HTR-8/SVneo (cell line): ENCODE data around the gene VAV2.
"Not testable (repeated sequence)": the region's sequence is repeated elsewhere in the genome, so short reads cannot be mapped to it uniquely, and the experiment has no call there.

ENCODE experiments used
- DNase-seq: peaks from one replicate; pipeline ENCODE4 v3.0.0; 2011; ENCODE audit warnings: low spot score, mixed read lengths; ENCODE audit not compliant: insufficient read length
- FAIRE-seq: peaks from 2 replicates; lab custom pipeline; 2011; peaks lifted over from hg19 to GRCh38; lab: Jason Lieb, UNC

The VAV2 gene

GRCh38 chr9:133997584-133997983 lies 5.5 kb upstream of the VAV2 start:
- FAIRE-seq = no peak
- DNase-seq = no peak

DNA sequence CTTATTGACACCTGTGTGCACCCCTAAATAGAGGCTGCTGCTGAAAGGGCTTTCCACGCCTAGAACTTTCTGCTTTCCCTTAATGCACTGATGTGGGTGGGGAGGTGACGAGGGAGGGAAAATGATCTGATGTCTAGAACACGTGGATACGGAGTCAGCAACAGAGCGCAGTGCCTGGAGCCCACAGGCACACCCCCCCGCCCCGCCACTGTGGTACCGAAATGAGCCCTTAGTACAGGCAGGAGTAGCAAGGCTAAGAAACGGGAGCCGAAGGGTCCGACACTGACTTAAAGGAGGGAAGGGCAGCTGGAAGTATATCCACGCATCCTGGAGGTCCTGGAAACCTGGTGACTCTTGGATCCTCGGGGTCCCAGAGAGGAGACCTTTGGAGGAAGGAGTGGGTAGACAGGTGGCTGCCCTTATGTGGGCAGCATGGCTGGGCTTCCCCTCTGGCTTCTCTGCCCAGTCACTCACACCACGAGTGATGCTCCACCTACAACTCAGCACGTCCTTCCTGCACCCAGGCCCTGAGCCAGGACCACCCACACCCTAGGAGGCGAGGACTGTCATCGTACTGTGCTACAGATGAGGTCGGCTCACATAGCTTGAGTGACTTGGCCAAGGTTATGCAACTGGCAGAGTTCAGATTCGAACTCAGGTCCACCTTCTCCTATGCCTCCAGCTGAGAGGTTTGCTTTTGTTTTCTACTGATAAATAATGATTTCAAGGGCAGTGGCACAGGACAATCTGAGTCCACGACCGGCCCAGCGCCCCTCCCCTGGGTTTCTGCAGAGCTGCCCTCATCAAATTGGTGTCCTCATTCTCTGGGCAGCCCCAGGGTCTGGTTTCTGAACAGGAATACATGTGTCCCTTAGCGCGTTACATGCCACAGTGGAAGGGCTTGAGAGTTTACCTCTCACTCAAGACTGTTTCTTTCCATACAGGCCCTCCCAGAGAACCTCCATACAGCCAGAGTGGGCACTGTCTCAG lies 4.7 kb upstream of the VAV2 start:
- no peak for FAIRE-seq
- DNase-seq = no peak

DNA sequence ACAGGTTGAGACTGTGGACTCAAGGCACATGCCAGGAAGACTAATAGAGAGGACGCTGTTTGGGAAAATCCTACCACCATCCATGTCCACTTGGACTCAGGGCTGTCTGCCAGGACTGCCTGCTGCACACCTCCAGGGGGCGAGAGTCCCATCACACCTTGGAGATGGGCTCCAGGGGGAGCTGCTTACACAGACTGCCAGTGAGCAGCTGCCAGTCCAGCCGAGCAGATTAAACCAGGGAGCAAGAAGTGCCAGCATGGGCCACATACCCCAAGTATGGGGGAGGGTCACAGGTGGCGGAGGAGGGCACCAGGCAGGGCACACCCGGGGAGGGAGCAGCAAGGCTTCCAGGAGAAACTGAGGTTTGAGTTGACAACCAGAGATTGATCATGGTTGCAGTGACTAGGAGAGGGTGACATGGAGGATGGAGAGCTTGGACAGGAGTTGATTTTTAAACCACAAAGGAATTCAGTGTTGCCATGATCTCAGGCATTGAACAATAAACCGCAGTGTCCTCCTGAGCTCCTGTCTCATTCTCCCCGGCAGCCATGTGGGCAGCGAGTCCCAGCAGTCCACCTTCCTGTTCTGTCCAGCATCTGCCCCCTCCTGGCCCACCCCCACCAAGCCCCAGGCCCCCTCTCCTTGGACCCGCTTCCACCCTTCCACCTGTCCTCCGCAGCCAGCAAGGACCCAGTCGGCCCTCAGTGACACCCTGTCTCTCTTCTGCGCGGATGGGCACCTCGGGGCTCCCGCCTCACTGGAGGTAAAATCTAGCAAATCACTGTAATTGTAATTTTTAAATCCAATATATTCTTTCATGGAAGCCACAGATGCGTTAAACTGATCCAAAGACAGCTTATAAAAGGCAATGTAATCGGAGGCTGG lies 3.1 kb upstream of the VAV2 start:
- FAIRE-seq (no peak), DNase-seq (no peak)

GRCh38 chr9:133994353-133995011 lies 2.4 kb upstream of the VAV2 start:
- peak; percentile 76 for FAIRE-seq

DNA sequence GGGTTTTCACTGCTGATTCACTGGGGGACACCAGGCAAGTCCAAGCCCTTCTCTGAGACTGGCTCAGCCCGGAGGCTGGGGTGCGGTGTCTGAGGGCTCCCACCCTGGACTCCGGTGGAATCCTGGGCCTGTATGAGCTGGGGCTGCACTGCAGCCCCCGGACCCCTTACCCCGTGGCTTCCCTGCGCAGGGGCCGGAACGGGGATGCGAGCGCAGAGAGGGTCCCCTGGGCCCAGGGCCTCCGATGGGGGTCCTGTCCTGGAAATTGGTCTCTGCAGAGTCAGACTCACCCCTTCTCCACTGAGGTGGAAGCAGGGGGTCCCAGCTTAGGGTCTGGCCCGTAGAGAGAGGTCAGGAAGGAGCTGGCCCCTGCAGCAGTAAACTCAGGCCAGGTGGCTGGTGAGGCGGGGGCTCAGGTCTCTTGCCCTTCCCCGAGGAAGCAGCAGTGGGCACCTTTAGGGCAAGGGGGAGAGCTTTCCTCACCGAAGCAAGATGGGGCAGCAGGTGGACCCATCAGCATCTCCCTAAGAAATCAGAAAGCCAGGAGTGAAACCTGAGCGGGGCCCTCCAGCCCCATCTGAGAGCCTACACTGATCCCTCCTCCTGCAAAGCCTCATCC lies 1.6 kb upstream of the VAV2 start:
- DNase-seq (no peak), FAIRE-seq (no peak)

More at GRCh38 chr9:133994353-133995011, 2.4 kb upstream of the VAV2 start:
- peak; percentile 75 for DNase-seq

DNA sequence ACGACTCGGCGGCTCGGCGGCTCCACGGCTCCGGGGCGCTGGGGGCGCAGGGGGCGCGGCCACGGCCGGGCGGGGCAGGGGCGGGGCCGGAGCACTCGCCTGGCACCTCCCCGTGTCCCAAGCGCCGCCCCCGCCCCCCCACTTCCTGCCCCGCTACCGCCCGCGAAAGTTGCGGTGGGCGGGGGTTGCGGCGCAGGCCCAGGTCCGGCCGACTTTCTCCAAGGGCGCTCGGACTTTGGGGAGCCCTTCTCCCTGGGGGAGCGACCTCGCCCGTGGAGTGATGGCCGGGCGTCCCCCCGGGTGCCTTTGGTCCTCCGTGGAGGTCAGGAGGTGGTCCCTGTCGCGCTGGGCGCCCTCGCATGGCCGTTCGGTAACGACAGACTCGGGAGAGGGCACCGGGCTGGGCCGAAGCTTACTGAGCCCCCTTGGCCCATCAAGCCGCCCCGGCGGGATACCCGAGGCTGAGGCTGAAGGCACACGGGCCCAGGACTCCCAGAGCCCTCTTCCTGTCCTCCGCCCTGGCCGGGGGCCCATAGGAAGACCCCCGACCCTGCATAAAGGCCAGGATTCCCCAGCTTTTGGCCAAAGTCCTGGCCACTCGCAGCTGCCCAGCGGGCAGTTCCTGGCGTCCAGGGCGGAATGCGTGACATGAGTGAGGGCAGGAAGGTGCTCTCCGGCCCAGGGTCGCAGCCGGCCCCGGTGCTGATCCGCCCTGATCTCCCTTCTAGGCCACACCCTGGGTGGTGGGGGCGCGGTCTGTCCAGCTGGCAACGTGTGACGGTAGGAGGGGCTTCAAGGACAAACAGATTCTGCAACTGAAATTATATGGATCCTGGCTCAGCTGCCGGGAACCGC lies 883 bp upstream of the VAV2 start:
- FAIRE-seq (peak; percentile 57), DNase-seq (peak; percentile 67)

GRCh38 chr9:133991214-133991921 lies 756 bp downstream of the VAV2 start:
- no peak for DNase-seq
- FAIRE-seq = no peak

DNA sequence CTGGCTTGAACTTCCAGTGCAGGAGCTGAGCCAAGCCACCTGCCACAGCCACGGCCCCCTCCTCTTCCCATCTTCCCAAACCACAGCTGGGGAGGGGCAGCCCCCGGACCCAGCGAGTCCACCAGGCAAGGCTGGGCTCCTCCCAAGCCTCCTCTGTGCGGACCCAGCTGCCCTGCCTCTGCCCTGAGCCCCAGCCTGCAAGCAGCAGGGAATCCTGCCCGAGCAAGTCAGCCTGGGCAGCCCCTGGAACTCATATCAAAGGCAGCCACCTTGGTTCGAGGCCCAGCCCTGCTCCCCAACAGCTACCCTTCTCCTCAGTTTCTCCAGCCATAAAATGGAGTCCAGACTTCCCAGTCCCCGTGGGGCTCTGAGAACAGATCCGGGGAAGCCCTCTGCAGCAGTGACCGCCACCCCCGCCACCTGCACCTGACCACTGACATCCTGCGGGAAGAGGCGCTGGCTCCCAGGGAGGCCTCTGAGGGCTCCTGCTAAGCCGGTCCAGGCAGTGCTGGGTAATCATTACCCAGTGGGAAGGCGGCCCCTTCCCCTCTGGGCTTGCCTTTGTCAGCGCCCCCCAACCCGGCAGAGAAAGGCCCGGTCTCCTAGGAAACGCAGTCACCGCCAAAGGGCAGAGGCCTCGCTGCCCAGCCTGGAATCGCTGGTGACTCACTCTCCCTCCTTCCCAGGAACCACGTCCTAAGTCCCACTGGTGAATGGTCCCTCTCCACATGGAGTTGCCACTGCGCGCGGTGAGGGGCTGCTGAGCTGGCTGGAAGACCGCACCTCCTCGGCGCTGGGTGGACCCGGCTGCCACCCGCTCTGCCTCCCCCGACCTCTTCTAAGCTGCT lies 1.5 kb downstream of the VAV2 start:
- DNase-seq (peak; percentile 55), FAIRE-seq (no peak)

- no peak for FAIRE-seq
Observed at GRCh38 chr9:133989625-133990365, 2.3 kb downstream of the VAV2 start.

DNA sequence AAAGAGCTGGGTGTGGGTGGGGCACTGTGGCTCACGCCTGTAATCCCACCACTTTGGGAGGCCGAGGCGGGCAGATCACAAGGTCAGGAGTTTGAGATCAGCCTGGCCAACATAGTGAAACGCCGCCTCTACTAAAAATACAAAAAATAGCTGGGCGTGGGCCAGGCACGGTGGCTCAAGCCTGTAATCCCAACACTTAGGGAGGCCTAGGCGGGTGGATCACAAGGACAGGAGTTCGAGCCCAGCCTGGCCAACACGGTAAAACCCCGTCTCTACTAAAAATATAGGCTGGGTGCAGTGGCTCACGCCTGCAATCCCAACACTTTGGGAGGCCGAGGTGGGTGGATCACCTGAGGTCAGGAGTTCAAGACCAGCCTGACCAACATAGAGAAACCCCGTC lies 3.4 kb downstream of the VAV2 start:
- FAIRE-seq, DNase-seq: not testable (repeated sequence)

More at GRCh38 chr9:133989625-133990365, 2.3 kb downstream of the VAV2 start:
- DNase-seq = no peak

- DNase-seq = no peak
- no peak for FAIRE-seq
Observed at GRCh38 chr9:133987946-133988665, 4.0 kb downstream of the VAV2 start.

DNA sequence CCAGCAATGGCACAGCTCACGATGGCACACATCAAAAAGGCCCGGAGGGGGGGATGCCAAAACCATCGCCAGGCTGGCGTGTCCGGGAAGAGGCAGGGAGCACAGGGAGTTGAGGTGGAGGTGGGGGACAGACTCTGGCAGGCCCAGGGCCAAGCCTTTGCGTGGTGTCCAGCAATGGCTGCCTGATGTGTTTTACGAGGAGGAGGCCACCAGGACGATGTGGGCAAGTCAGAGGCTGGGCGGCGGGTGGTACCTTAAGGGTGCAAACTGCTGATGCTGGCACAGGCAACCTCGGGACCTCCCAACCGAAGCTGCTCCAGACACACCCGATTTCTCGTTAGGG lies 4.7 kb downstream of the VAV2 start:
- FAIRE-seq (no peak), DNase-seq (no peak)

DNA sequence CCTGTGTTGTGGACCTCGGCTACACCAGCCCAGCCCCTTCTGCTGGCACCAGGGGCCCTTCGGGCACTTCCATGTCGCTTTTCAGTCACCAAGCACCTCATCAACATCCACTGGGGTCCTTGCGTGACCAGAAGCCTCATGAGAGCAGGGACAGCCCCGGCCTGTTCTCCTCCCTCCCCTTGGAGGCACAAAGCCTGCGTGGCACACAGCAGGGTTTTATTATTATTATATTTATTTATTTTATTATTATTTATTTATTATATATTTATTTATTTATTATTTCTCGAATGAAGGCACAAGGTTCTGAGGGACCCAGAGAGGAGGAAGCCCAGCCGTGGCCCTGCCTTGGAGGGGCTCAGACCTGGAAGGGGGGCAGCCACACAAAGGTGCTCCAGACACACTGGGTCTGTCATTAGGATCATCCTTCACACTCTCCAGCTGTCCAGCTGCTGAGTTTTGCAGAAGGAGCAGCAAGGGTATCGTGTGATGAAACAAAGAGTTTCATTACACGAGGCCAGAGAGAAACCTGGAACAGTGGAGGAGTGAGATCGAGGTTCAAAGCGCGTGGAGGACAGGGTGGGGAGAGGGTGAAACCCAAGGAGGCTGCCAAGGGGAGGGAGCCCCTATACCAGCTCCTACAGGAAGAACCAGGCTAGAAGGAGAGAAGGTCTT lies 5.2 kb downstream of the VAV2 start:
- FAIRE-seq (no peak), DNase-seq (no peak)

DNA sequence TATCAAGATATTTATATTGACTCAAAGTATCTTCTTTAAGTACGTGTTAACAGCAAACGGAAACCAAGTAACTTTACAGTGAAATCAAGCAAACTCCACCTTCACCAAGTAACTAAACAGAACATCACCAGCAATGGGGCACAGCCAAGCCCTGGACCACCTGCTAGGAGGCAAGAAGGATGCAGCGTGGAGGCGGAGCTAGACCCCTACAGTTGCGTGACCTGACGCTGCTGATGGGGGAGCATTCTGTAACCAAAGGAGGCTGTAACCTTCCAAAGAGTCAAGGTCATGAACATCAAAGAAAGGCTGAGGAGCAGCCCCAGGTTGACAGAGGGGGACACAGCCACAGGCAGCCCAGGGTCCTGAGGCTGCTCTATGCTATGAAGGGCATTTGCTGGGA lies 6.1 kb downstream of the VAV2 start:
- DNase-seq = no peak
- FAIRE-seq = no peak

- DNase-seq = no peak
- no peak for FAIRE-seq
Observed at GRCh38 chr9:133982971-133983720, 9.0 kb downstream of the VAV2 start.
